ENCODE measurements around the gene EIF2B2. TPM values are rescaled to one million over a fixed set of nuclear protein-coding genes. Genes with fewer than 3 reads are reported as not detected.

The EIF2B2 gene
- 49.1 and 67.3 TPM in 2 replicates for total RNA-seq

GRCh38 chr14:75002392-75003249, at the start of gene EIF2B2:
Gene EIF2B2 (plus strand): TSS chr14:75002921. CDS start chr14:75002991, 70 bp downstream.

GRCh38 chr14:74955229-74956026, 47.3 kb upstream of the EIF2B2 start, which contains the start of gene PGF:
Gene PGF (minus strand): TSS chr14:74955597. CDS start chr14:74955242, 355 bp downstream.

DNA sequence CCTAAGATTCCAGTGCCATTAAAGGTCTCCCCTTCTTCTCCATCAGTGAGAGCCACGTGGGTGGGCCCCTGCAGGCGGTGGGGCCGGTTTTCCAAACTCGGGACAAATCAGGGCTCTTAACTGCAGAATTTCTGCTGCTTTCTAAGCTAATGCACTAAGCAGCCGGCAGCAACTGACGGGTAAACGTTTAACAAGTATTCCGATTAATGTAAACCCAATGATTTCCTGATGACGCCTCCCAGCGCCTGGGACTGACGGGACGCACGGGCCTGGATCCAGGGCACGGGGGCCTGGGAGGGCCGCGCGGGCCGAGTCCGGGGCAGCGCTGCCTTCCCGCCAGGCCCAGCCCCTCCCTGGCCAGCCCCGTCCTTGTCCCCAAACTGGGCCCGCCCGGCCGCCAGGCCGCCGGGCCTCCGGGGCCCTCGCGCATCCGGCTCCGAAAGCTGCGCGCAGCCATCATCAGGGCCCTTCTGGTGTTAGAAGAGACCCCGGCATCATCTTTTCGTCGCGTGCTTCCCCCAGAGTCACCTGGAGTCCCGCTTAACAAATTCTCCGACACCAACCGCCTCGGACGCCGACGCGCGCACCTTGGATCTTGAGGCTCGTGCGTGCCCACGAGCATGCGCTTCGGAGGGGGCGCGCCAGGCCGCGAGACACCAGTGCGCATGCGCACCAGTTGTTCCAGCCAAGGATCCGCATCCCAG, 48.3 kb downstream of the EIF2B2 start, which contains the start of gene MLH3:
TSS of gene MLH3 (minus strand) at position 616 of the 704 bp plus-strand sequence. CDS start 1,812 bp downstream, outside the sequence.

Other genes starting within 250 kb of the EIF2B2 start
- 16.3 and 22.8 TPM in 2 replicates for gene YLPM1, start 239.6 kb upstream of the EIF2B2 start, total RNA-seq
- gene PROX2, start 126.8 kb upstream of the EIF2B2 start, total RNA-seq, result not detected in 2 replicates
- 76.7 and 80.2 TPM in 2 replicates for gene DLST, start 121.0 kb upstream of the EIF2B2 start, total RNA-seq
- gene RPS6KL1, start 79.7 kb upstream of the EIF2B2 start, total RNA-seq, result 3.7 and 4.6 TPM in 2 replicates
- 1.8 and 2.8 TPM in 2 replicates for gene PGF, start 47.3 kb upstream of the EIF2B2 start, total RNA-seq
- gene MLH3, start 48.5 kb downstream of the EIF2B2 start, total RNA-seq, result 10.9 and 12.0 TPM in 2 replicates
- gene ACYP1, start 61.1 kb downstream of the EIF2B2 start, total RNA-seq, result 8.4 and 17.3 TPM in 2 replicates
- 2.0 and 2.4 TPM in 2 replicates for gene ZC2HC1C, start 66.7 kb downstream of the EIF2B2 start, total RNA-seq
- 21.2 and 48.3 TPM in 2 replicates for gene NEK9, start 124.1 kb downstream of the EIF2B2 start, total RNA-seq
- 168 and 171 TPM in 2 replicates for gene TMED10, start 173.7 kb downstream of the EIF2B2 start, total RNA-seq

All from mesangial cell (primary cell).